Stimulated activated CD8-positive, alpha-beta memory T cell treated with anti-CD3 and anti-CD28 coated beads, Interleukin-2, amount 100 ng/mL, for 48 hours (primary cell): ENCODE measurements around the gene CEP44.
"Not testable (repeated sequence)": the region's sequence is repeated elsewhere in the genome, so short reads cannot be mapped to it uniquely, and the experiment has no call there.

Experiments used
- DNase-seq, 2 donors: peaks; one replicate each; pipeline ENCODE4 v3.0.0-alpha.2; 2020; ENCODE audit warnings: low read depth in 2 of 2

Gene CEP44

GRCh38 chr4:174278467-174278866, 5.2 kb upstream of the CEP44 start:
- DNase-seq: no peak

GRCh38 chr4:174279433-174280155, 4.1 kb upstream of the CEP44 start:
- DNase-seq: no peak

GRCh38 chr4:174281182-174281737, 2.5 kb upstream of the CEP44 start:
- no peak for DNase-seq

- no peak for DNase-seq
Observed at GRCh38 chr4:174281901-174282300, 1.8 kb upstream of the CEP44 start.

GRCh38 chr4:174282836-174283506, 740 bp upstream of the CEP44 start:
- DNase-seq: peak; percentile 46 to 51

GRCh38 chr4:174284487-174284886, 776 bp downstream of the CEP44 start:
- no peak for DNase-seq

GRCh38 chr4:174286870-174287269, 3.2 kb downstream of the CEP44 start:
- DNase-seq: no peak

GRCh38 chr4:174292473-174292872, 8.8 kb downstream of the CEP44 start:
- no peak for DNase-seq

GRCh38 chr4:174294641-174295040, 10.9 kb downstream of the CEP44 start:
- DNase-seq: not testable (repeated sequence)

- not testable (repeated sequence) for DNase-seq
Observed at GRCh38 chr4:174295142-174295541, 11.4 kb downstream of the CEP44 start.

- DNase-seq: no peak
Observed at GRCh38 chr4:174303687-174304086, 20.0 kb downstream of the CEP44 start.

GRCh38 chr4:174304664-174305063, 21.0 kb downstream of the CEP44 start:
- no peak for DNase-seq

GRCh38 chr4:174305961-174306360, 22.2 kb downstream of the CEP44 start:
- DNase-seq: no peak

- DNase-seq: no peak
Observed at GRCh38 chr4:174307694-174308093, 24.0 kb downstream of the CEP44 start.

GRCh38 chr4:174312993-174313392, 29.3 kb downstream of the CEP44 start:
- no peak for DNase-seq

- no peak for DNase-seq
Observed at GRCh38 chr4:174314274-174314673, 30.6 kb downstream of the CEP44 start.

- no peak for DNase-seq
Observed at GRCh38 chr4:174314770-174315169, 31.1 kb downstream of the CEP44 start.

GRCh38 chr4:174316546-174316945, 32.8 kb downstream of the CEP44 start:
- DNase-seq: no peak

GRCh38 chr4:174316954-174317353, 33.2 kb downstream of the CEP44 start:
- no peak for DNase-seq

- no peak for DNase-seq
Observed at GRCh38 chr4:174317531-174317930, 33.8 kb downstream of the CEP44 start.

- no peak for DNase-seq
Observed at GRCh38 chr4:174318829-174319764, 35.4 kb downstream of the CEP44 start.
